Vagina (tissue), 2 donors: Measurements from ENCODE around the gene SLAIN2.

Source experiments
- CTCF ChIP-seq, 3 experiments: fragments of 450-650 bp in 2 of 3; fragments of 200-600 bp in 1 of 3; sonication (generic) in 1 of 3; IDR thresholded peaks; one replicate each; pipeline ENCODE4 v1.5.1; 2017 to 2019; ENCODE audit warnings: antibody characterized with exemption in 3 of 3, mild to moderate bottlenecking in 2 of 3, moderate library complexity in 2 of 3
- POLR2A ChIP-seq, 2 donors: fragments of 450-650 bp; IDR thresholded peaks; one replicate each; pipeline ENCODE4 v1.6.1; 2017; ENCODE audit warnings: antibody characterized with exemption in 2 of 2, mild to moderate bottlenecking in 2 of 2, moderate library complexity in 2 of 2
- POLR2AphosphoS5 ChIP-seq, 2 donors: sonication (generic); formaldehyde crosslinking; IDR thresholded peaks; one replicate each; pipeline ENCODE4 v1.9.0; 2017; ENCODE audit warnings: antibody characterized with exemption in 2 of 2, mild to moderate bottlenecking in 2 of 2, low read depth in 1 of 2; ENCODE audit not compliant: insufficient read depth in 1 of 2

- TF ChIP-seq CTCF (IDR thresholded peaks at IDR 0.05) (no peak), POLR2AphosphoS5 (IDR thresholded peaks at IDR 0.05; ENCODE audit: insufficient read depth in 1 of 2, low read depth in 1 of 2) (no peak), POLR2A (IDR thresholded peaks at IDR 0.05) (no peak)
These were observed 67.9 kb downstream of the SLAIN2 start for GRCh38 chr4:48409203-48409602.
